Urinary bladder (tissue), 4 donors: ENCODE results near the gene SNTG2. TPM values are rescaled to one million over a fixed set of nuclear protein-coding genes. Genes with fewer than 3 reads are reported as not detected.

Source experiments
- DNase-seq: peaks from one replicate; pipeline ENCODE4 v3.0.0-alpha.2; 2015; ENCODE audit errors: extremely low spot score
- H3K27ac ChIP-seq: one replicate; pipeline ENCODE4 v1.5.1; 2013; ENCODE audit warnings: low read depth, mild to moderate bottlenecking, moderate library complexity
- H3K36me3 ChIP-seq: one replicate; pipeline ENCODE4 v1.6.1; 2013; ENCODE audit warnings: mild to moderate bottlenecking, moderate library complexity; ENCODE audit not compliant: insufficient read depth
- H3K4me1 ChIP-seq: one replicate; pipeline ENCODE4 v1.6.1; 2013; ENCODE audit warnings: mild to moderate bottlenecking, moderate library complexity; ENCODE audit not compliant: insufficient read depth
- H3K4me3 ChIP-seq: one replicate; pipeline ENCODE4 v1.5.1; 2013; ENCODE audit warnings: low read depth, low read length
- WGBS: extraction: QIAGEN DNeasy Blood & Tissue Kit; methylation state at CpG from one replicate; pipeline ENCODE4 v1.1.7; 2013; 5-methylcytosine and 5-hydroxymethylcytosine counted together
- polyA plus RNA-seq: library from polyadenylated mRNA; stranded (reverse); fragments of 200-250 nt; gene quantifications from one replicate; pipeline ENCODE4 v1.2.3, GENCODE V29; 2013
- total RNA-seq: library from RNA; depleted of rRNA; stranded (reverse); fragments of >200 nt; gene quantifications from one replicate; pipeline ENCODE4 v1.2.3, GENCODE V29; 2014
- donor health status: healthy with polysubstance abuse.
- donor health status: healthy.

Gene SNTG2
- total and polyA plus RNA-seq, 2 donors, result 0.69 to 1.6 TPM

DNA sequence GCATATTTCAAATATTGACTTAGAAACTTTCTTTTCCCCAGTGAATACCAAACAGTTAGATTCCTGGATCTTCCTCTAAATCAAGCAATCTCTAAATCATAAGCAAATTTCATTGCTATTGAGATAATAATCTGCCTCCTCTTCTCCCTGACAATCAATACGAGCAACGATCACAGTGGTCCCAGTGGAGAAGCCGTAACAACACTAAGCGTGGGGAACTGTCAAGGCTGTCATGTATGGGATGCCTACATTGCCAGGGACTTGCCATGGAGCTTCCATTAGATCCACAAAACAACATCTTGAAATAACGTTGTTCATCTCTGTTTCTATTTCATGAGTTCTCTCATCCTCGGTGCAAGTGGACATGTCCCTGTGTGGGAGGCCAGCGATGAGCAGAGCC, 61.3 kb downstream of the SNTG2 start:
- H3K36me3 ChIP-seq, result no peaks in the 10 kb centered on the region
- DNase-seq, result no peak
- WGBS, result 93% methylated on average over 7 of the region's 7 CpGs
- H3K27ac ChIP-seq, result no peak overlapping the region
- no peaks in the 10 kb centered on the region for H3K4me1 ChIP-seq
- no peak overlapping the region for H3K4me3 ChIP-seq

- Histone ChIP-seq H3K4me1 (no peaks in the 10 kb centered on the region), H3K4me3 (no peak overlapping the region), H3K36me3 (no peaks in the 10 kb centered on the region), H3K27ac (no peak overlapping the region)
- no peak for DNase-seq
- 77% methylated on average over 12 of the region's 12 CpGs for WGBS
Measured at GRCh38 chr2:1014802-1015201, 64.2 kb downstream of the SNTG2 start.

DNA sequence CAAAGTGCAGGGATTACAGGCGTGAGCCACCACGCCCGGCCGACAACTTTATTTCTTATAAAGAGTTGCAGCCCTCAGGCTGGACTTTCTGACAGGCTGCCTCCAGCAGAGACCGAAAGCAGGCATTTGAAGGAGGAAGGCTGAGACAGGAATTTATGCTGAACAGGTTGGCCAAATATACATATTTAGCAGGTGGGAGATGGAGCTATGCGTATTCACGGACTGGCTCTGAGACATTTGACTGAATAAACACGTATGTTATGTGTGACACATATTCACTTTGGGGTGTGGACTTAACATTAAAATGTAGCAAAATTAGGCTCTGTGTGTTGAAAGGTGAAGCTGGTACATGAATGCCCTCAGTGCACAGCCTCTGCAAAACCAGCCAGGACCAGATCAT, 65.9 kb downstream of the SNTG2 start:
- H3K36me3 ChIP-seq, result no peaks in the 10 kb centered on the region
- 86% methylated on average over 8 of the region's 8 CpGs for WGBS
- H3K27ac ChIP-seq, result no peak overlapping the region
- no peak overlapping the region for H3K4me3 ChIP-seq
- no peaks in the 10 kb centered on the region for H3K4me1 ChIP-seq
- no peak for DNase-seq

DNA sequence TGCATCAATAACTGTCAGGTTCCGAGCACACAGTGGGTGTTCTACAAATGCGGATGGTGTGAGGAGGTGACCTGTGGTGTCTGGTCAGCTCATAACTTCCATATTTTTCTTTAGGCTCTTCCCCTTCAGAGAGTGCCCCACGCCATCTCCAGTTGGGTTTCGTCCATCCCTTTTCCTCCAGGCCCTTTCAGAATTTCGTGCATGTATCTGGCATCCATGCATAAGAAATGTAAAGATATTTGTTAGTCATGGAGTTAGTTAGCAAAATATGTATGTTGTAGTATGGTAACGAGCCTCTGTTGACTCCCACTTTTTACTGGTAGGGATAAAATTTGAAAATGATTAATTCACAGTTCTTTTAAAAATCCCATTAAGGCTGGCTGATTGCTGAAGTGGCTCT, 67.2 kb downstream of the SNTG2 start:
- no peak overlapping the region for H3K4me3 ChIP-seq
- H3K27ac ChIP-seq, result no peak overlapping the region
- no peaks in the 10 kb centered on the region for H3K36me3 ChIP-seq
- no peaks in the 10 kb centered on the region for H3K4me1 ChIP-seq
- 76% methylated on average over 6 of the region's 6 CpGs for WGBS
- DNase-seq, result no peak

DNA sequence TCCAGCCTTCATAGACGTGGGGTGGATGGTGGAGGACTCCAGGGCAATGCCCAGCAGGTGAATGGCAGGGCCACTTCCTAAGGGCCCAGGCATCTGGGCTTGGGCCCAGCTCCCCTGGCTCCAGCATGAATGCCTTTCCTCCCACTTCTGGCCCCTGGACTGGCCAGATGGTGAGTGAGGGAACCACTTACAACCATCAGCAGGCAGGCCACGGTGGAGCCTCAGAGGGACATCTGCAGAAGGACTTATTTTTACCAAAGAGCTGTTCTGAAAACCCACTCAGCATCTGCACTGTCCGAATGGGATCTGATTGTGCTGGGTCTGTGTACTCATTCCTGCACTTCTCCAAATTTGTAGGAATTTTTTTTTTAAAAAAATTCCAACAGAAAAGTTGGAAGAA, 69.6 kb downstream of the SNTG2 start:
- H3K27ac ChIP-seq, result no peak overlapping the region
- DNase-seq, result no peak
- no peaks in the 10 kb centered on the region for H3K36me3 ChIP-seq
- 62% methylated on average over 3 of the region's 3 CpGs for WGBS
- H3K4me3 ChIP-seq, result no peak overlapping the region
- no peaks in the 10 kb centered on the region for H3K4me1 ChIP-seq

- no peaks in the 10 kb centered on the region for H3K4me1 ChIP-seq
- 88% methylated on average over 17 of the region's 17 CpGs for WGBS
- DNase-seq, result no peak
- H3K4me3 ChIP-seq, result no peak overlapping the region
- H3K27ac ChIP-seq, result no peak overlapping the region
- no peaks in the 10 kb centered on the region for H3K36me3 ChIP-seq
Measured at GRCh38 chr2:1022178-1022577, 71.5 kb downstream of the SNTG2 start.

- H3K4me1 ChIP-seq, result no peaks in the 10 kb centered on the region
- 60% methylated on average over 4 of the region's 4 CpGs for WGBS
- no peak for DNase-seq
- H3K27ac ChIP-seq, result no peak overlapping the region
- H3K36me3 ChIP-seq, result no peaks in the 10 kb centered on the region
- no peak overlapping the region for H3K4me3 ChIP-seq
Measured at GRCh38 chr2:1024981-1025380, 74.3 kb downstream of the SNTG2 start.

- 71% methylated on average over 4 of the region's 4 CpGs for WGBS
- H3K4me1 ChIP-seq, result no peaks in the 10 kb centered on the region
- no peak overlapping the region for H3K27ac ChIP-seq
- no peaks in the 10 kb centered on the region for H3K36me3 ChIP-seq
- H3K4me3 ChIP-seq, result no peak overlapping the region
- DNase-seq, result no peak
Measured at GRCh38 chr2:1026141-1026540, 75.5 kb downstream of the SNTG2 start.

DNA sequence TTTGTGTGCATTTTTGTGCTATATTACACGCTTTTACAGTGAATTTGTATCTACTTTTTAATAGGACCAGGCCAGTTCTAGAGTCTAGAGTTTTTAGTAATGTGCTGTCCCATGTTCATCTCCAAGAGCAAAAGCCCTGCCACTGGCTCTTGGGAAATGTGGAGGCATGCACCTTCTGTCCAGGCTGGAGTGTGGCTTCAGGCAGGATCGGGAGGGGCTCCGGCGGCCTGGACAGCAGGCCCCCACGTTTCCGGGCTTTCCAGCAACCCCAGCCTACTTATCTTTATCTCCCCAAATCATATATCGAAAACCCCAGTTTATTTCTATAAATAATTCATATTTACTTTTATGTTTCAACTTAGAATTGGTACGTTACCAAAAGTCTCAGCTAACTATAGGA, 78.2 kb downstream of the SNTG2 start:
- Histone ChIP-seq H3K4me3 (no peak overlapping the region), H3K27ac (no peak overlapping the region), H3K36me3 (no peaks in the 10 kb centered on the region), H3K4me1 (no peaks in the 10 kb centered on the region)
- no peak for DNase-seq
- WGBS, result 78% methylated on average over 8 of the region's 8 CpGs

GRCh38 chr2:1032030-1032429, 81.4 kb downstream of the SNTG2 start:
- H3K36me3 ChIP-seq, result no peaks in the 10 kb centered on the region
- no peak overlapping the region for H3K4me3 ChIP-seq
- 92% methylated on average over 13 of the region's 13 CpGs for WGBS
- no peak overlapping the region for H3K27ac ChIP-seq
- H3K4me1 ChIP-seq, result no peaks in the 10 kb centered on the region
- no peak for DNase-seq

- no peaks in the 10 kb centered on the region for H3K4me1 ChIP-seq
- DNase-seq, result no peak
- 84% methylated on average over 3 of the region's 3 CpGs for WGBS
- no peak overlapping the region for H3K4me3 ChIP-seq
- H3K27ac ChIP-seq, result no peak overlapping the region
- H3K36me3 ChIP-seq, result no peaks in the 10 kb centered on the region
Measured at GRCh38 chr2:1033069-1033468, 82.4 kb downstream of the SNTG2 start.

DNA sequence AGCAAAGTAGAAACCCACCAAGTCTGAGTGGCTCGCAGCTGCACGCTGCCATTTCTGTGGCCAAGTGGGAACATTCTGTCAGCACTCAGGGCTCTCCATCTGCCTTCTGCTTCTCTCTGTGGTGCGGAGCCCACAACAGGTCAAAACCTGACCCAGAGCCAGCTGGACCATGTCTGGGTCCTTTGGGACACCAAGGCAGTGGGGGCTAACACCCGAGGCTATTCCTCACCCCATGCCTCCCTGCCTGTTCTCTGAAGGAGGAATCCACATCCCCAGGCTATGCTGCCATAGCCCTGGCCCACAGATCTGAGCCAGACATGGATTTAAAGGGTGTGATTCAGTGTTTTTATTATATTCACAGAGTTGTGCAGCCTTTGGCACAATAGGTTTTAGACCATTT, 86.4 kb downstream of the SNTG2 start:
- 56% methylated on average over 4 of the region's 4 CpGs for WGBS
- DNase-seq, result no peak

GRCh38 chr2:1039549-1039948, 88.9 kb downstream of the SNTG2 start:
- no peak overlapping the region for H3K4me3 ChIP-seq
- H3K4me1 ChIP-seq, result no peaks in the 10 kb centered on the region
- 74% methylated on average over 5 of the region's 5 CpGs for WGBS
- DNase-seq, result no peak
- no peak overlapping the region for H3K27ac ChIP-seq
- H3K36me3 ChIP-seq, result no peaks in the 10 kb centered on the region

More for the DNA sequence above, 86.4 kb downstream of the SNTG2 start:
- H3K27ac ChIP-seq, result no peak overlapping the region
- H3K4me3 ChIP-seq, result no peak overlapping the region
- H3K4me1 ChIP-seq, result no peaks in the 10 kb centered on the region
- no peaks in the 10 kb centered on the region for H3K36me3 ChIP-seq

DNA sequence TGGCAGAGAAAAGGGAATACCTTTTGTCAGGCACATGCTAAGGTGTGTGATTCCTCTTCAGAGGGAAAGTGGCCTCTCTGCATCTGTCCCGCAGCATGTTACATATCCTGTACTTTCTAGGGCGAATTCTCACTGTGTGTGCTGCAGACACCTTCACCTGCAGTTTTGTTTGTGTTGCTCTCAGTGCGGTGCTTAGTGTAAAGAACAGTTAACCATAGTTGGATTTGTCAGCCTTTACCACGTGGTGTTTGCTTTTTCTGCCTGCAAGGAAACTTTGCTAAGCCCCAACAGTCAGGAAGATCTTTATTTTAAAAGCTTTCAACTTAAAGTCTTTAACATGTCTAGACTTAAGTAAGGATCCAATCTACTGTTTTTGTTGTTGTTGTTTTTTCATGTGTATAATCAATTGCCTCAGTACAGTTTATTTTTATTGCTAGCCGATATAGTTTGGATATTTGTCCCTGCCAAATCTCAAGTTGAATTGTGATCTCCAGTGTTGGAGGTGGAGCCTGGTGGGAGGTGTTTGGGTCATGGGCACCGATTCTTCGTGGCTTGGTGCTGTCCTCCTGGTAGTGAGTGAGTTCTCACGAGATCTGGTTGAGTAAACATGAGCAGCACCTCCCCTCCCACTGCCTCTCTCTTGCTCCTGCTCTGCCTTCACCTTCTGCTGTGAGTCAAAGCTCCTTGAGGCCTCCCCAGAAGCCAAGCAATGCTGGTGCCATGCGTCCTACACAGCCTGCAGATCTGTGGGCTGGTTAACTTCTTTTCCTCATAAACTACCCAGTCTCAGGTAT, 90.6 kb downstream of the SNTG2 start:
- Histone ChIP-seq H3K4me1 (no peaks in the 10 kb centered on the region), H3K4me3 (no peak overlapping the region), H3K27ac (no peak overlapping the region), H3K36me3 (no peaks in the 10 kb centered on the region)
- DNase-seq, result no peak
- 73% methylated on average over 9 of the region's 9 CpGs for WGBS

DNA sequence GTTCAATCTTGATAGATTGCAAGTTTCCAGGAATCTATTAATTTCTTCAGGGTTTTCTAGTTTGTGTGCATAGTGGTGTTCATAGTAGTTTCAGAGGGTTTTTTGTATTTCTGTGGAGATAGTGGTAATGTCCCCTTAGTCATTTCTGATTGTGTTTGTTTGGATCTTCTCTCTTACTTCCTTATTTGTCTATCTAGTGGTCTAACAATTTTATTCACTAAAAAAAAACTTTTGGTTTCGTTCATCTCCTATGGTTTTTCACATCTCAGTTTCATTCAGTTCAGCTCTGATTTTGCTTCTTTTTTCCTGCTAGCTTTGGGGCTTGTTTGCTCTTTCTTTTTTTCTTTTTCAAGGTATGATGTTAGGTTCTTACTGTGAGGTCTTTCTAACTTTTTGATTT, 94.5 kb downstream of the SNTG2 start:
- DNase-seq, result no peak
- WGBS, result 72% methylated on average over 1 of the region's 1 CpG
- Histone ChIP-seq H3K4me1 (no peaks in the 10 kb centered on the region), H3K4me3 (no peak overlapping the region), H3K36me3 (no peaks in the 10 kb centered on the region), H3K27ac (no peak overlapping the region)
